H9 (cell line): ENCODE measurements around the gene PNMA1. TPM values are rescaled to one million over a fixed set of nuclear protein-coding genes. Genes with fewer than 3 reads are reported as not detected.

Experiments
- DNase-seq: peaks from one replicate; pipeline ENCODE4 v3.0.0-alpha.2; 2017
- H2AFZ ChIP-seq: one replicate; pipeline ENCODE4 v1.6.1; 2013; ENCODE audit warnings: mild to moderate bottlenecking, low read length, control low read depth, moderate library complexity
- H2AK5ac ChIP-seq: 2 replicates; pipeline ENCODE4 v1.6.1; 2013; ENCODE audit warnings: low read length, control low read depth, mixed read lengths; ENCODE audit not compliant: insufficient read length
- H2BK120ac ChIP-seq: one replicate; pipeline ENCODE4 v1.6.1; 2013; ENCODE audit warnings: low read depth, mild to moderate bottlenecking, low read length, control low read depth, inconsistent platforms; ENCODE audit not compliant: poor library complexity, severe bottlenecking
- H2BK12ac ChIP-seq: 2 replicates; pipeline ENCODE4 v1.6.1; 2013; ENCODE audit warnings: low read length, control low read depth, mixed read lengths, low read depth; ENCODE audit not compliant: insufficient read length
- H2BK15ac ChIP-seq: 2 replicates; pipeline ENCODE4 v1.6.1; 2013; ENCODE audit warnings: low read depth, low read length, control low read depth
- H2BK20ac ChIP-seq: one replicate; pipeline ENCODE4 v1.6.1; 2013; ENCODE audit warnings: low read depth, mild to moderate bottlenecking, low read length, control low read depth, inconsistent platforms; ENCODE audit not compliant: poor library complexity, severe bottlenecking
- H2BK5ac ChIP-seq: 2 replicates; pipeline ENCODE4 v1.6.1; 2013; ENCODE audit warnings: low read length, control low read depth, mixed read lengths; ENCODE audit not compliant: insufficient read length
- H3K14ac ChIP-seq: 2 replicates; pipeline ENCODE4 v1.6.1; 2013; ENCODE audit warnings: low read length, control low read depth; ENCODE audit not compliant: insufficient read depth
- H3K18ac ChIP-seq: 2 replicates; pipeline ENCODE4 v1.6.1; 2013; ENCODE audit warnings: low read depth, mild to moderate bottlenecking, mixed read lengths, low read length, control low read depth; ENCODE audit not compliant: insufficient read length
- H3K23ac ChIP-seq: 2 replicates; pipeline ENCODE4 v1.6.1; 2013; ENCODE audit warnings: low read length, control low read depth, mixed read lengths, low read depth; ENCODE audit not compliant: insufficient read length
- H3K23me2 ChIP-seq: 2 replicates; pipeline ENCODE4 v1.6.1; 2013; ENCODE audit warnings: low read depth, mild to moderate bottlenecking, mixed read lengths, low read length, control low read depth; ENCODE audit not compliant: insufficient read length, poor library complexity, severe bottlenecking
- H3K27ac ChIP-seq: 2 replicates; pipeline ENCODE4 v1.5.1; 2013; ENCODE audit warnings: low read length, control low read depth, mixed read lengths, low read depth; ENCODE audit not compliant: insufficient read length
- H3K27me3 ChIP-seq: 2 replicates; pipeline ENCODE4 v1.6.1; 2013; ENCODE audit warnings: low read length, control low read depth, inconsistent platforms; ENCODE audit not compliant: insufficient read depth
- H3K4ac ChIP-seq: 2 replicates; pipeline ENCODE4 v1.6.1; 2013; ENCODE audit warnings: low read depth, mild to moderate bottlenecking, control low read depth, inconsistent platforms, low read length, moderate library complexity
- H3K4me1 ChIP-seq: 2 replicates; pipeline ENCODE4 v1.6.1; 2013; ENCODE audit warnings: low read length, control low read depth, inconsistent platforms; ENCODE audit not compliant: insufficient read depth
- H3K4me2 ChIP-seq: 2 replicates; pipeline ENCODE4 v1.6.1; 2013; ENCODE audit warnings: low read length, control low read depth, mixed read lengths; ENCODE audit not compliant: insufficient read length, insufficient read depth
- H3K56ac ChIP-seq: 2 replicates; pipeline ENCODE4 v1.6.1; 2013; ENCODE audit warnings: low read depth, mild to moderate bottlenecking, mixed read lengths, low read length, control low read depth; ENCODE audit not compliant: insufficient read length
- H3K79me1 ChIP-seq: 2 replicates; pipeline ENCODE4 v1.6.1; 2013; ENCODE audit warnings: low read depth, mild to moderate bottlenecking, moderate library complexity, low read length, control low read depth, inconsistent platforms; ENCODE audit not compliant: insufficient read depth, poor library complexity, severe bottlenecking
- H3K79me2 ChIP-seq: 2 replicates; pipeline ENCODE4 v1.6.1; 2013; ENCODE audit warnings: low read length, control low read depth, inconsistent platforms; ENCODE audit not compliant: insufficient read depth
- H3K9ac ChIP-seq: 2 replicates; pipeline ENCODE4 v1.6.1; 2013; ENCODE audit warnings: low read length, control low read depth, mixed read lengths; ENCODE audit not compliant: insufficient read length; ENCODE audit errors: extremely low read depth
- H3K9me3 ChIP-seq: one replicate; pipeline ENCODE4 v1.6.1; 2013; ENCODE audit warnings: low read depth, low read length, inconsistent platforms; ENCODE audit not compliant: control insufficient read depth
- H3T11ph ChIP-seq: one replicate; pipeline ENCODE4 v1.6.1; 2013; ENCODE audit warnings: mild to moderate bottlenecking, low read length, control low read depth, inconsistent platforms
- H4K20me1 ChIP-seq: one replicate; pipeline ENCODE4 v1.6.1; 2013; ENCODE audit not compliant: control insufficient read depth, insufficient read length, insufficient read depth
- H4K5ac ChIP-seq: 2 replicates; pipeline ENCODE4 v1.6.1; 2013; ENCODE audit warnings: low read depth, mild to moderate bottlenecking, mixed read lengths, low read length, control low read depth; ENCODE audit not compliant: insufficient read length
- H4K8ac ChIP-seq: replicated peaks from 2 replicates; pipeline ENCODE4 v1.6.1; 2013; ENCODE audit warnings: low read length, control low read depth, mixed read lengths, low read depth; ENCODE audit not compliant: insufficient read length
- H4K91ac ChIP-seq: 2 replicates; pipeline ENCODE4 v1.6.1; 2013; ENCODE audit warnings: low read depth, mild to moderate bottlenecking, moderate library complexity, mixed read lengths, low read length, control low read depth; ENCODE audit not compliant: insufficient read length
- H3K27ac Mint-ChIP-seq, 3 experiments: 2 replicates in 2 of 3; 3 replicates in 1 of 3; pipeline ENCODE4 v1.8.0; 2020 to 2021; ENCODE audit warnings: mixed read lengths in 3 of 3, mild to moderate bottlenecking in 1 of 3, moderate library complexity in 1 of 3
- H3K27me3 Mint-ChIP-seq: 2 replicates; pipeline ENCODE4 v1.8.0; 2021; ENCODE audit warnings: low read depth, mild to moderate bottlenecking, moderate library complexity, mixed read lengths
- H3K36me3 Mint-ChIP-seq, 3 experiments: 2 replicates in 2 of 3; 3 replicates in 1 of 3; pipeline ENCODE4 v1.8.0; 2020 to 2021; ENCODE audit warnings: low read depth in 3 of 3, mixed read lengths in 3 of 3; ENCODE audit not compliant: insufficient read depth in 1 of 3
- H3K4me1 Mint-ChIP-seq, 2 experiments: 2 replicates each; pipeline ENCODE4 v1.8.0; 2020; ENCODE audit warnings: mixed read lengths in 2 of 2
- H3K4me3 Mint-ChIP-seq, 2 experiments: 2 replicates in 1 of 2; 3 replicates in 1 of 2; pipeline ENCODE4 v1.8.0; 2020 to 2021; ENCODE audit warnings: mild to moderate bottlenecking in 2 of 2, mixed read lengths in 2 of 2, moderate library complexity in 1 of 2
- H3K9me3 Mint-ChIP-seq, 2 experiments: 2 replicates in 1 of 2; 3 replicates in 1 of 2; pipeline ENCODE4 v1.8.0; 2020; ENCODE audit warnings: mild to moderate bottlenecking in 2 of 2, mixed read lengths in 2 of 2, moderate library complexity in 1 of 2
- CTCF ChIP-seq: fragments of 200-600 bp; sonication (generic); conservative IDR thresholded peaks from 3 replicates; pipeline ENCODE4 v1.8.0; 2021; ENCODE audit warnings: antibody characterized with exemption, mild to moderate bottlenecking
- WGBS: extraction: QIAGEN DNeasy Blood & Tissue Kit; methylation state at CpG from one replicate; pipeline ENCODE4 v1.1.7; 2013; ENCODE audit warnings: missing lambda C conversion rate, low lambda C conversion rate, mixed read lengths; ENCODE audit not compliant: insufficient read length; ENCODE audit errors: extremely low coverage; 5-methylcytosine and 5-hydroxymethylcytosine counted together
- total RNA-seq: library from RNA; stranded (reverse); gene quantifications from 2 replicates; pipeline ENCODE4 v1.2.1, GENCODE V29; 2021

The PNMA1 gene
- total RNA-seq, 1 experiment from 2014 or later, result 56.1 TPM

DNA sequence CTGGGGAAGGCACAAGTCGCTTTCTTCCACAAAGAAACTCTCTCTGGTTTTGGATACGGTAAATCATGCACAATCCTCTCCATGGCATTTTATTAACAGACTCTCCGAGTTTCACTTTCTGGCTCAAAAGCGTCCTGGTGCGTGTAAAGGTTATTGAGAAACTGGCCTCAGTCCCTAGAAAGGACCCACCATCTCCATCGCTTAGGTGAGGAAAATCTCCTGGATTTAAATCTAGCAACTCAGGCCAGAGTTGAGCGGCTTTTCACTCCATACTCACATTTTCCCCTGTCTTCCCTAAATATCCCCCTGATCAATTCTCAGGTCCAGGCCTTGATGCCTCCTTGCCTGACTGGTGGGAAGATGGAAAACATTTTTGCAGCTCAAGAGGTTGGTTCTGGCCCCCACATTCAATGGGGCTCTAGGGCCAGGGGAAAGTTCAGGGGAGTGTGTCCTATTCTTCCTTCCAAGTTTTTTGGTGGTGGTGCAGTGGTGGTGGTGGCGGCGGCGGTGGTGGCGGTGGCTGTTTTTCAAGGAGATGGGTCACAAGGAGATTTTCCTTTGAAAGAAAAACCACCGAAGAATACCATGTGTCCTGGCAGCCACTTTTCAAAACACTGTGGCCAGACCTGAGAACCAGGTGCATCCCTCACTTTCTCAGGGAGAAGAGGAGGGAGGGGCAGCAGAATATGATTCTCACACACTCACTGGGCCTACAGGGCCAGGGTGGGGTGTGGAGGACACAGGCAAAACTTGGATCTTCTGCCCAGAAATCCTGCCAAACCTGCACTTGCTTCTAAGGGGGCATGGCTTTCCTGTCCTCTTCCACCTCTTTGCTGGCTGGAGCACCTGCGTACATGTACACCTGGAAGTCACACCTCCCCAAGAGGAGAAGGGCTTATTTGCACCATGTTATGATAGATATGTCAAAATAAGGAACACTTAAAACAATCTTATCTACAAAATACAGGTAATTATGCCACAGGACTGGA lies 46.7 kb upstream of the PNMA1 start:
- Histone ChIP-seq H3K9me3 (no peaks in the 10 kb centered on the region), H3T11ph (no peak overlapping the region), H2BK20ac (no peak overlapping the region), H2BK120ac (no peak overlapping the region), H4K20me1 (no peaks in the 10 kb centered on the region), H4K91ac (no peak overlapping the region), H3K18ac (peak overlapping the region; percentile 78), H4K5ac (no peak overlapping the region), H2AK5ac (no peak overlapping the region), H2BK5ac (no peak overlapping the region), H3K79me1 (no peaks in the 10 kb centered on the region), H3K23me2 (peaks cover 14% of the 10 kb centered on the region), H3K27ac (no peak overlapping the region), H3K4ac (no peak overlapping the region; the same call in 1 of the 2 replicates), H3K14ac (peak overlapping the region; percentile 69; the same call in 1 of the 2 replicates), H3K79me2 (no peaks in the 10 kb centered on the region), H3K4me2 (peak overlapping the region; percentile 57), H3K56ac (no peak overlapping the region), H2BK15ac (no peak overlapping the region), H3K27me3 (no peaks in the 10 kb centered on the region; the same call in 1 of the 2 replicates), H3K9ac (peak overlapping the region; percentile 55), H2BK12ac (no peak overlapping the region), H4K8ac (no peak overlapping the region), H2AFZ (no peak overlapping the region), H3K4me1 (peaks cover 3% of the 10 kb centered on the region; the same call in 1 of the 2 replicates), H3K23ac (no peak overlapping the region)
- H3K4me3 Mint-ChIP-seq, result peak overlapping the region; percentile 75 to 89
- TF ChIP-seq CTCF, result no peak
- no peak for DNase-seq
- peaks cover 66% of the 10 kb centered on the region for H3K27me3 Mint-ChIP-seq
- H3K4me1 Mint-ChIP-seq, result peaks cover 33 to 55% of the 10 kb centered on the region in 2 experiments
- no peaks in the 10 kb centered on the region for H3K36me3 Mint-ChIP-seq
- WGBS, result no CpG with 5 or more reads among the region's 13 CpGs
- H3K9me3 Mint-ChIP-seq, result no peaks in the 10 kb centered on the region; a peak in 1 of 5 replicates
- peak overlapping the region; percentile 59 to 94 (median 82); a peak in 5 of 7 replicates for H3K27ac Mint-ChIP-seq
